SK-N-SH treated with all-trans-retinoic acid at 6 μM for 48 hours (cell line): ENCODE data around the gene NFKBIB.

Source experiments
- ATAC-seq: fragments of 200-7000 bp; cut with Tn5 transposase; 3 replicates; pipeline ENCODE4 v1.9.1; 2020; ENCODE audit warnings: mild to moderate bottlenecking, moderate library complexity
- BACH2 ChIP-seq: fragments of 250-450 bp; sonication (Bioruptor Pico); IDR thresholded peaks from 2 replicates; pipeline ENCODE4 v1.9.0; 2021; ENCODE audit warnings: mild to moderate bottlenecking, borderline replicate concordance
- CSDC2 ChIP-seq: fragments of 250-450 bp; sonication (Bioruptor Pico); IDR thresholded peaks from 2 replicates; pipeline ENCODE4 v1.5.0; 2020; ENCODE audit warnings: mild to moderate bottlenecking, moderate library complexity
- CSRNP3 ChIP-seq: fragments of 250-450 bp; sonication (Bioruptor Pico); IDR thresholded peaks from 2 replicates; pipeline ENCODE4 v1.5.1; 2021; ENCODE audit warnings: mild to moderate bottlenecking, moderate library complexity
- ISL1 ChIP-seq: fragments of 250-450 bp; sonication (Bioruptor Pico); IDR thresholded peaks from 2 replicates; pipeline ENCODE4 v2.1.2; 2022; ENCODE audit warnings: mild to moderate bottlenecking, moderate library complexity
- OSR1 ChIP-seq: fragments of 250-450 bp; sonication (Bioruptor Pico); IDR thresholded peaks from 2 replicates; pipeline ENCODE4 v1.8.0; 2022; ENCODE audit warnings: moderate library complexity, mild to moderate bottlenecking, inconsistent platforms
- PPARA ChIP-seq: fragments of 250-450 bp; sonication (Bioruptor Pico); IDR thresholded peaks from 2 replicates; pipeline ENCODE4 v1.5.0; 2020; ENCODE audit warnings: mild to moderate bottlenecking, borderline replicate concordance
- TCF4 ChIP-seq: fragments of 250-450 bp; sonication (Bioruptor Pico); IDR thresholded peaks from 2 replicates; pipeline ENCODE4 v1.8.0; 2021; ENCODE audit warnings: mild to moderate bottlenecking, moderate library complexity, borderline replicate concordance
- ZFP30 ChIP-seq: fragments of 450-650 bp; formaldehyde crosslinking; IDR thresholded peaks from 2 replicates; pipeline ENCODE4 v1.5.0; 2022; ENCODE audit warnings: mild to moderate bottlenecking, moderate library complexity
- ZNF70 ChIP-seq: fragments of 450-650 bp; formaldehyde crosslinking; IDR thresholded peaks from 2 replicates; pipeline ENCODE4 v1.5.0; 2020; ENCODE audit warnings: mild to moderate bottlenecking, moderate library complexity
- TF ChIP-seq, protein P1 (sequence below): fragments of 250-450 bp; sonication (Bioruptor Pico); IDR thresholded peaks from 2 replicates; pipeline ENCODE4 v1.5.0; 2020; ENCODE audit warnings: mild to moderate bottlenecking, moderate library complexity
- TF ChIP-seq, protein P2 (sequence below): fragments of 250-450 bp; sonication (Bioruptor Pico); IDR thresholded peaks from 2 replicates; pipeline ENCODE4 v1.8.0; 2020; ENCODE audit warnings: mild to moderate bottlenecking, moderate library complexity, borderline replicate concordance
- TF ChIP-seq, protein P3 (sequence below): fragments of 250-450 bp; sonication (Bioruptor Pico); IDR thresholded peaks from 2 replicates; pipeline ENCODE4 v1.5.1; 2020; ENCODE audit warnings: low read depth, mild to moderate bottlenecking, moderate library complexity

NFKBIB gene

GRCh38 chr19:38867171-38867780, 32.5 kb upstream of the NFKBIB start:
- no peak for TF ChIP-seq ZFP30 (CRISPR knock-in tag)
- TF ChIP-seq, protein P1, sequence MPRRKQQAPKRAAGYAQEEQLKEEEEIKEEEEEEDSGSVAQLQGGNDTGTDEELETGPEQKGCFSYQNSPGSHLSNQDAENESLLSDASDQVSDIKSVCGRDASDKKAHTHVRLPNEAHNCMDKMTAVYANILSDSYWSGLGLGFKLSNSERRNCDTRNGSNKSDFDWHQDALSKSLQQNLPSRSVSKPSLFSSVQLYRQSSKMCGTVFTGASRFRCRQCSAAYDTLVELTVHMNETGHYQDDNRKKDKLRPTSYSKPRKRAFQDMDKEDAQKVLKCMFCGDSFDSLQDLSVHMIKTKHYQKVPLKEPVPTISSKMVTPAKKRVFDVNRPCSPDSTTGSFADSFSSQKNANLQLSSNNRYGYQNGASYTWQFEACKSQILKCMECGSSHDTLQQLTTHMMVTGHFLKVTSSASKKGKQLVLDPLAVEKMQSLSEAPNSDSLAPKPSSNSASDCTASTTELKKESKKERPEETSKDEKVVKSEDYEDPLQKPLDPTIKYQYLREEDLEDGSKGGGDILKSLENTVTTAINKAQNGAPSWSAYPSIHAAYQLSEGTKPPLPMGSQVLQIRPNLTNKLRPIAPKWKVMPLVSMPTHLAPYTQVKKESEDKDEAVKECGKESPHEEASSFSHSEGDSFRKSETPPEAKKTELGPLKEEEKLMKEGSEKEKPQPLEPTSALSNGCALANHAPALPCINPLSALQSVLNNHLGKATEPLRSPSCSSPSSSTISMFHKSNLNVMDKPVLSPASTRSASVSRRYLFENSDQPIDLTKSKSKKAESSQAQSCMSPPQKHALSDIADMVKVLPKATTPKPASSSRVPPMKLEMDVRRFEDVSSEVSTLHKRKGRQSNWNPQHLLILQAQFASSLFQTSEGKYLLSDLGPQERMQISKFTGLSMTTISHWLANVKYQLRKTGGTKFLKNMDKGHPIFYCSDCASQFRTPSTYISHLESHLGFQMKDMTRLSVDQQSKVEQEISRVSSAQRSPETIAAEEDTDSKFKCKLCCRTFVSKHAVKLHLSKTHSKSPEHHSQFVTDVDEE (CRISPR knock-in tag) = no peak
- TF ChIP-seq OSR1 = no peak
- TF ChIP-seq, protein P2, sequence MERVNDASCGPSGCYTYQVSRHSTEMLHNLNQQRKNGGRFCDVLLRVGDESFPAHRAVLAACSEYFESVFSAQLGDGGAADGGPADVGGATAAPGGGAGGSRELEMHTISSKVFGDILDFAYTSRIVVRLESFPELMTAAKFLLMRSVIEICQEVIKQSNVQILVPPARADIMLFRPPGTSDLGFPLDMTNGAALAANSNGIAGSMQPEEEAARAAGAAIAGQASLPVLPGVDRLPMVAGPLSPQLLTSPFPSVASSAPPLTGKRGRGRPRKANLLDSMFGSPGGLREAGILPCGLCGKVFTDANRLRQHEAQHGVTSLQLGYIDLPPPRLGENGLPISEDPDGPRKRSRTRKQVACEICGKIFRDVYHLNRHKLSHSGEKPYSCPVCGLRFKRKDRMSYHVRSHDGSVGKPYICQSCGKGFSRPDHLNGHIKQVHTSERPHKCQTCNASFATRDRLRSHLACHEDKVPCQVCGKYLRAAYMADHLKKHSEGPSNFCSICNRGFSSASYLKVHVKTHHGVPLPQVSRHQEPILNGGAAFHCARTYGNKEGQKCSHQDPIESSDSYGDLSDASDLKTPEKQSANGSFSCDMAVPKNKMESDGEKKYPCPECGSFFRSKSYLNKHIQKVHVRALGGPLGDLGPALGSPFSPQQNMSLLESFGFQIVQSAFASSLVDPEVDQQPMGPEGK (CRISPR knock-in tag) = no peak
- TF ChIP-seq ISL1 (CRISPR knock-in tag) = no peak
- TF ChIP-seq CSDC2 (CRISPR knock-in tag) = no peak
- TF ChIP-seq, protein P3, sequence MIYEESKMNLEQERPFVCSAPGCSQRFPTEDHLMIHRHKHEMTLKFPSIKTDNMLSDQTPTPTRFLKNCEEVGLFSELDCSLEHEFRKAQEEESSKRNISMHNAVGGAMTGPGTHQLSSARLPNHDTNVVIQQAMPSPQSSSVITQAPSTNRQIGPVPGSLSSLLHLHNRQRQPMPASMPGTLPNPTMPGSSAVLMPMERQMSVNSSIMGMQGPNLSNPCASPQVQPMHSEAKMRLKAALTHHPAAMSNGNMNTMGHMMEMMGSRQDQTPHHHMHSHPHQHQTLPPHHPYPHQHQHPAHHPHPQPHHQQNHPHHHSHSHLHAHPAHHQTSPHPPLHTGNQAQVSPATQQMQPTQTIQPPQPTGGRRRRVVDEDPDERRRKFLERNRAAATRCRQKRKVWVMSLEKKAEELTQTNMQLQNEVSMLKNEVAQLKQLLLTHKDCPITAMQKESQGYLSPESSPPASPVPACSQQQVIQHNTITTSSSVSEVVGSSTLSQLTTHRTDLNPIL = no peak
- TF ChIP-seq, all 23 proteins: peak for 0
- no peak for ATAC-seq

GRCh38 chr19:38868551-38868950, 31.2 kb upstream of the NFKBIB start:
- ATAC-seq = no peak

More at GRCh38 chr19:38868551-38868950, 31.2 kb upstream of the NFKBIB start:
- TF ChIP-seq CSDC2 (CRISPR knock-in tag) = no peak
- TF ChIP-seq PPARA = no peak
- no peak for TF ChIP-seq CSRNP3
- no peak for TF ChIP-seq BACH2 (CRISPR knock-in tag)
- TF ChIP-seq, protein P1 (CRISPR knock-in tag) = no peak
- TF ChIP-seq TCF4 (CRISPR knock-in tag) = no peak
- TF ChIP-seq ZNF70 (CRISPR knock-in tag) = no peak
- TF ChIP-seq ZFP30 (CRISPR knock-in tag) = no peak
- TF ChIP-seq, protein P2 (CRISPR knock-in tag) = no peak
